GM12874 (cell line): ENCODE results near the gene ERMAP.

Experiments used
- CTCF ChIP-seq: IDR thresholded peaks from 2 replicates; pipeline ENCODE4 v1.5.1; 2011; ENCODE audit warnings: low read depth, mild to moderate bottlenecking, control low read depth, low read length, moderate library complexity; ENCODE audit not compliant: insufficient read depth

Gene ERMAP

GRCh38 chr1:42788021-42788420 is 28.9 kb upstream of the ERMAP start:
- no peak for TF ChIP-seq CTCF

GRCh38 chr1:42793824-42794223 is 23.1 kb upstream of the ERMAP start:
- no peak for TF ChIP-seq CTCF

- TF ChIP-seq CTCF: no peak
These were observed 19.5 kb upstream of the ERMAP start for GRCh38 chr1:42797414-42797813.

GRCh38 chr1:42797979-42798378 is 18.9 kb upstream of the ERMAP start:
- TF ChIP-seq CTCF: no peak

- TF ChIP-seq CTCF: no peak
These were observed 15.0 kb upstream of the ERMAP start for GRCh38 chr1:42801832-42802473.

GRCh38 chr1:42806171-42806570 is 10.8 kb upstream of the ERMAP start:
- no peak for TF ChIP-seq CTCF

- no peak for TF ChIP-seq CTCF
These were observed 10.3 kb upstream of the ERMAP start for GRCh38 chr1:42806593-42806992.

- no peak for TF ChIP-seq CTCF
These were observed 9.8 kb upstream of the ERMAP start for GRCh38 chr1:42807056-42807668.
